CD4-positive, alpha-beta T cell treated with Interferon gamma for 1 hour (primary cell): Measurements from ENCODE around the gene GCC2.
"Not testable (repeated sequence)": the region's sequence is repeated elsewhere in the genome, so short reads cannot be mapped to it uniquely, and the experiment has no call there.

ENCODE experiments used
- DNase-seq: peaks from one replicate; pipeline ENCODE4 v3.0.0-alpha.2; 2020

The GCC2 gene, protein sequence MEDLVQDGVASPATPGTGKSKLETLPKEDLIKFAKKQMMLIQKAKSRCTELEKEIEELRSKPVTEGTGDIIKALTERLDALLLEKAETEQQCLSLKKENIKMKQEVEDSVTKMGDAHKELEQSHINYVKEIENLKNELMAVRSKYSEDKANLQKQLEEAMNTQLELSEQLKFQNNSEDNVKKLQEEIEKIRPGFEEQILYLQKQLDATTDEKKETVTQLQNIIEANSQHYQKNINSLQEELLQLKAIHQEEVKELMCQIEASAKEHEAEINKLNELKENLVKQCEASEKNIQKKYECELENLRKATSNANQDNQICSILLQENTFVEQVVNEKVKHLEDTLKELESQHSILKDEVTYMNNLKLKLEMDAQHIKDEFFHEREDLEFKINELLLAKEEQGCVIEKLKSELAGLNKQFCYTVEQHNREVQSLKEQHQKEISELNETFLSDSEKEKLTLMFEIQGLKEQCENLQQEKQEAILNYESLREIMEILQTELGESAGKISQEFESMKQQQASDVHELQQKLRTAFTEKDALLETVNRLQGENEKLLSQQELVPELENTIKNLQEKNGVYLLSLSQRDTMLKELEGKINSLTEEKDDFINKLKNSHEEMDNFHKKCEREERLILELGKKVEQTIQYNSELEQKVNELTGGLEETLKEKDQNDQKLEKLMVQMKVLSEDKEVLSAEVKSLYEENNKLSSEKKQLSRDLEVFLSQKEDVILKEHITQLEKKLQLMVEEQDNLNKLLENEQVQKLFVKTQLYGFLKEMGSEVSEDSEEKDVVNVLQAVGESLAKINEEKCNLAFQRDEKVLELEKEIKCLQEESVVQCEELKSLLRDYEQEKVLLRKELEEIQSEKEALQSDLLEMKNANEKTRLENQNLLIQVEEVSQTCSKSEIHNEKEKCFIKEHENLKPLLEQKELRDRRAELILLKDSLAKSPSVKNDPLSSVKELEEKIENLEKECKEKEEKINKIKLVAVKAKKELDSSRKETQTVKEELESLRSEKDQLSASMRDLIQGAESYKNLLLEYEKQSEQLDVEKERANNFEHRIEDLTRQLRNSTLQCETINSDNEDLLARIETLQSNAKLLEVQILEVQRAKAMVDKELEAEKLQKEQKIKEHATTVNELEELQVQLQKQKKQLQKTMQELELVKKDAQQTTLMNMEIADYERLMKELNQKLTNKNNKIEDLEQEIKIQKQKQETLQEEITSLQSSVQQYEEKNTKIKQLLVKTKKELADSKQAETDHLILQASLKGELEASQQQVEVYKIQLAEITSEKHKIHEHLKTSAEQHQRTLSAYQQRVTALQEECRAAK (N-terminal part only)

DNA sequence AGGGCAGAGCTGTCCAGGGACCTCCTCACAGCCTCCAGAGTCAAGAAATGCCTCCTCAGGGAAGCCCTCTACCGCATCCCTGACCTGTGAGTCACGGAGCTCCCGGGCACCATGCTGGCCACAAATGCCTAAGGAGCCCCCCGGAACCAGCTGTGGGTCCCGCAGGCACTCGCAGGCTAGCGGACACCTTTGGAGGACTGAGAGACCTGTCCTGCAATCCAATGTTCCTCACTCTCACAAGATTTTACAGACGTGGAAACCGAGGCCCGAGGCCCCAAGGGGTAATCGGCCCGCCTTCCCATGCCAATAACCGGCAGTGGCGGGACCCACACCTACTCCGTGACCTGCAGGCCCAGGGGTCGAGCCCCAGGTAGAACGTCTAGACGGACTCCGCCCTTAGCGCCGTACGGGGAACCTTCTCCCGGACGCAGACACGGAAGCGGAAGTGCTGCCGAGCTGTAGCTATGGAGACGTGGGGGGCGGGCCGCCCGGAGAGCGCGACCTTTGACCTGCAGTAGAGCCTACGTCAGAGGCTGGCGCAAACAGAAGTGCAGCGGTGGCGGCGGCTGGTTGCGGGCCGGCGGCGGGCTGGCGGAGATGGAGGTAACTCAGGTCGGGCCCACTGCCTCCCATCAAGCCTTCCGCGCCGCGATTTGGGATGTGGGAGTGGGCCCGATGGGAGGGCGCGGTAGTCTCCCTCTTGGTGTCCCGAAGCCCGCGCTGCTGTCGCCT lies at the start of gene GCC2:
GCC2 (plus strand) TSS at position 529 of the 732 bp plus-strand sequence; CDS start at position 598, 69 bp downstream.
- DNase-seq: peak; percentile 96

DNA sequence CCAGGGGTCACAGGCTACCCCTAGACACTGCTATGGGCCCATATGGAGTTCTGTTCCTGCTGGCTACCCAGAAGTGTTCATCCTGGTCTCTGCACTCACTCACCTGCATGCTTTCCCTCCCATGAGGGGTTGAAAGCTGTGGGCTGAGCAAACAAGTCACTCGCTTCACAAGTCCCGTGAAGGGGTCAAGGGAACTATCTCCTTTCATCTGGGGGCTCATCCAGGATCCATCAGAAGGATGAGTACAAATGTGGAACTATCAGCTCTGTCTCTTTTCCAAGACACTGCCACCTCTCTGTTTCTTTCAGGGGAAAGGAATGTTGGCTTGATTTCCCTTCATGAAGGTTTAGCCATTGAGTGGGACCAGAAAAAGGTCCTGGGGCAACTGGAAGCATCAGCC lies 49.5 kb upstream of the GCC2 start:
- no peak for DNase-seq

DNA sequence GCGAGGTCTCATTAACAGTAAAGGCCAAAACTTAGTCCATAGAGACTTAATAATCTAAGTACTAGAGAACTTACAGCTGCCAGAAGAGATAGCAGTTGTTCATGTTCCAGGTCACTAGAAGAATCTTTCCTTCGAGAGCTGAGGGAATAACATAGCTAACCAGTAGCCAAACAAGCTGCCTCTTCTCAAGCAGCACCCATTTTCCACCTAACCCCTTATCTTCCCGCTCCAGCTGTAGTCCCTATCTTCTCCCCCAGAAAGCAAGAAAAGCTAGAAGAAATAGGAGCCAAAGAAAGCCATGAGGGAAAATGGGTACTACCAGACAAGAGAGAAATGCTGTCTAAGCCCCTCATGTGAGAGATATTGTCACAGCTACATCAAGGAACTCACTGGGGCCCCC lies 47.2 kb upstream of the GCC2 start:
- DNase-seq: no peak

DNA sequence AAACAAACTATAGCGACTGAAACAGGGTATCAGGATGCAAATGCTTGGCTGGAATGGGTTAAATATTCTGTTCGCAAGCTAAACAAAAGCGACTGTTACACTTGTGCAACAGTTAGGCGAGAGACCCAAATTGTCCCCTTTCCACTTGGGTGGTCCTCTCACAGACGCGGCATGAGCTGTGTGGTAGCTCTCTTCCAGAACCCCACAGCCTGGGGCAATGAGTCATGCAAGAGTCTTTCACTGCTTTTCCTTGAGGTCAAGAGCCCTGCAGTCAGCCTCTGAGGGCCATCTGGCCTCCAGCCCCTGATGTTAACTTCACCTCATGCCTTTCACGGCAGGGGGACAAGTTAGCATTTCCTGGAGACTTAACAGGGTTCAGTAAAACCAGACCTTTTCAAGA lies 45.5 kb upstream of the GCC2 start:
- no peak for DNase-seq

DNA sequence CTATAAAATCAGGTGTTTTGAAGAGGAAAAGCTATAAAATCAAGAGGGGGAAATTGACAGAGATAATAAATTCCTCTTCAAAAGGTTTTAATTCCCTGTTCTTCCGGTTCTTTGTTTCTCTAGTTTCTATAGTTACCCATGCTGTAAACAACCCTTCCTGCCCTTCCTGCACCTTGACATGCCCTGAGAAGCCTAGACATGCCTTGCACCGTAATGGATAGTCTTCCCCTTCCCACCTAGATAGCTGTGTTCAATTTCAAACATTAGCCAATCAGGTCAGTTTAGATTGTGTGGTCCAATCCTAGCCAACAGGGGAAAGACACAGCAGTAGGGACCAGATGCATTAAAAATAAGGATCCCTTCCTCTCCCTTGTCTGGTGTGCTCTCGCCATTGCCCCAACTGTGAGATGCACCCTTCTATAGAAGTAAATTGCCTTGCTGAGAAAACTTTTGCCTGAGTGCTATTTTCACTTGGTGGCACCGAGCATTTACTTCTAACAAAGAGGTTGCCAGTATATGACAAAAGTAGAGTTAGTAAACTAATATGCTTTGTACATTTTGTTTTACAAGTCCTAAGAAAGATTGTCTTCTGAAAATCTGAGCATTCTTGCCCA lies 44.1 kb upstream of the GCC2 start:
- DNase-seq: no peak

DNA sequence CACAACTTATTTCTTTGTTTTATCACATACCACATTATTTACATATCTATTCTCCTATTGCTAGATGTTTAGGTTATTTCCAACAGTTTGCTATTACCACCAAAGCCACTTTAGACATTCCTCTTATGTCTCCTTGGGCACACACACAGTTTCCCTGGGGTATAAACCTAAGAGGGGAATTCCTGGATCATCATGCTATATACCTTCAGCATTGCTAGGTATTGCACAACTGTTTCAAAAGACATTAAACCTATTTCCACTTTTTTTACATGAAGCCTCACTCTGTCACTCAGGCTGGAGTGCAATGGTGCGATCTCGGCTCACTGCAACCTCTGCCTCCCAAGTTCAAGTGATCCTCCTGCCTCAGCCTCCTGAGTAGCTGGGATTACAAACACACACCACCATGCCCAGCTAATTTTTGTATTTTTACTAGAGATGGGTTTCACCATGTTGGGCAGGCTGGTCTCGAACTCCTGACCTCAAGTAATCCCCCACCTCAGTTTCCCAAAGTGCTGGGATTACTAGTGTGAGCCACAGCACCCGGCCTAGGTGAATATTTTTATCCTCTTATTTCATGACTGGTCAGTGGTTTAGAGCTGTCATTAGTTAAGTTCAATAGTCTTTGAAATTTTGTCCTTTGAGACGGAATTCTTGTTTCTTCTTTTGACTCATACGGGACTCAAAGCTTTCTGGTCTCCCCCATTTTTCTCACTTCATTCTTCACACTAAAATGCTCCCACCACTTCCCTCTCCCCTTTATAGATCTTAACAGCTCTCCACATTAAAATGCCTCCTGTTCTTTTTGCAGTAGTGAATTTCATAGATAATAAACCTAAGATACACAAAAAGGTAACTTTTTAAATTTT lies 40.9 kb upstream of the GCC2 start:
- no peak for DNase-seq

DNA sequence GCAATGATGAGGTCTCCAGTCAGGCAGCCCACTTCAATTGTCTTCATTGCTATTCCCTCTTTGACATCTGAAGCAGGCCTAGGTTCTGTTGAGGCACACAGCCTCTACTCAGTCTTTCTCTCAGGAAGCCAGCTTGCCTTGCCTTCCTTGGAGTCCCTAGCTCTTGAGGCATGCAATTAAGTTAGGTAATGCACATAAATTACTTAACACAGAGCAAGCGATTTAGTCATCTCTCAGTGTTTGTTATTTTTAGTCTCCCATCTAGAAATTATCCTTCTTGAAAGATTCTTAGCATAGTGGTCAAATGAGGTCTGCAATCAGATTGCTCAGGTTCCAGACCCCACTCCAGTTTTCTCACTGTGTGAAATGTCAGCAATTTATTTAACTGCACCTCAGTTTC lies 39.2 kb upstream of the GCC2 start:
- no peak for DNase-seq

DNA sequence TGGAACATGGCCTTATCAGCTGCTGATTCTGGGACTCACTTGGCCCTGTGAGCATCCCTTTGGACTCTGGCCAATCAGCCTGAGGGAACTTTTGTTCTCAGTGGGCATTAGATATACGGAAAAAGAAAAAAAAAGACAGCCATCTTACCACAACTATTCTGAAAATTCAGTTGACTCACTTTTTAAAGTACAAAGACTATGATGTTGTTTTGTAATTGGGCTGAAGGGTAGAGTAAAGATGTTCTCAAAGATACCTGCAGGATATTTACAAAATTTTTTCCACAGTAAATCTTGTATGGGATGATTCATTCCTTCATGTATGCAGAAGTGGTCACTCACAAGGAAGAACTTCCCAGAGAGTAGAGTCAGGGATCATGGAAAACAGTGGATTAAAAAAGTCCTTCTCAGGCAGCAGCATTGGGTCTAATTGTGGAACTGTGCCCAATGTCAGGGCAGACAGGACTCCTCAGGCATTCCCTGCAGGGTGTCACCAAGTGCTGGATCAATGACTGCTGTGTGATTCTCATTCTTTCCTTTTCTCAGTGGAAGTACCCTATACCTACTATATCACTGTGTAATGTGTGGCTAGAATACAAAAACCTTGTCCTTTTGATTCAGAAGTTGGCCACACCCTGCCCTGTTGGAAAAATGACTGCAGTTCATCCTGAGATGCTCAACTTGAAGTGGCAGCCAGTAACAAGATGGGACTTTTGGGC lies 35.9 kb upstream of the GCC2 start:
- DNase-seq: no peak

DNA sequence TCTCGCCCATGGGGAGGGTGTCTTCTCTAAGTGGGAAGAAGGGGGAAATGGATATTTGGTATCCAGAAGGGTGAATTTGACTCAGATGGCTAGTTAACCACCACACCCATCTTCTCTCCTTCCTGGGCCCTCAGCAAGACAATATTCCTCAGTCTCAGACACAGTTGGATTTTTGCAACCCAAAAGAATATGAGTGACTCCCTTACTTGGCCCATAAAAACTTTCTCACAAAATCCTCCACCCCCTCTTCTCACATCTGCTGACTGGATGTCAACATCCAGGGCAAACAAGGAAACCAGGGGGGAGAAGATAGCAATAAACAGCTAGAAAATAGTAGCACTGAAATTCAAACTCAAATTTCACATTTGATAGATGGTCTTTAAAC lies 35.3 kb upstream of the GCC2 start:
- no peak for DNase-seq

DNA sequence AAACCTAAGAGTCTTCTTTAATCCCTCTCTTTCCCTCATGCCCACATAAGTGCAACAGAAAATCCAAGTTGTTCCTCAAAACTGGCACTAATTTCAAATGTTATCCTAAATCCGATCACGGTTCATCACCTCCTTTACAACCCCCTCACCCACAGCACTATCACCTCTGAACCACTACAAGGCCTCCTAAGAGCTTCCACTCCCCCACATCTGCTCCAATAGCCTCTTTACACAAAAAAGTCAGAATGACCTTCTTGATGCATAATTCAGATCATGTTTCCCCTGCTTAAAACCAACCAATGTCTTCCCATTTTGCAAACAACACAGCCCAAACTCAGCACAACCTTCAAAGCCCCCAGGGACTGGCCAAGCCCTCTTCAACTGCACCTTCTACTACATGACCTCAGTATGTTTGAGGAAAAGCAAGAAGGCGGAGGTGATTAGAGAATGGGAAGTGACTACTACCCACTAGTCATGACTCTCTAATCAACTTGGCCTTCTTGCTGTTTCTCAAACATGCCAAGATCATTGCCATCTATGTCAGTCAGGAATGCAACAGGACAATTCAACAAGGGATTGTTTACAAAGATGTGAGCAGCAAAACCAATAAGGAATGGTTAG lies 34.6 kb upstream of the GCC2 start:
- no peak for DNase-seq

DNA sequence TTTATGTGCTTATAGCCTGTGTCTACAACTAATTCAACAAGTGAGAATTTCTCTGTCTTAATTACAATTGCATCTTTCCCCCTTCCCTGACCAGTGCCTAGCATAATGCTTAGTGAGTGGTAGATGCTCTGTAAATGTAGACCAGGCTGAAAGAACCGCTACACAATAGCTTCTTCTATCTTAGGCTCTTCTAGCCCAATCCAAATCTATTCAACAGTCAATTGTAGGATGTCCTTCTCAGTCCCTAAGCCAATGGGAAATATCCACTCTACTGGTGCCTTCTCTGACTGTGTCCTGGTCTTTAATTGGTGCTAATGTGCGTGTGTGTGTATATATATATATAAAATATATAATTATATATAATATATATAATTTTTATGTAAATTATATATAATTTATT lies 34.1 kb upstream of the GCC2 start:
- DNase-seq: no peak

DNA sequence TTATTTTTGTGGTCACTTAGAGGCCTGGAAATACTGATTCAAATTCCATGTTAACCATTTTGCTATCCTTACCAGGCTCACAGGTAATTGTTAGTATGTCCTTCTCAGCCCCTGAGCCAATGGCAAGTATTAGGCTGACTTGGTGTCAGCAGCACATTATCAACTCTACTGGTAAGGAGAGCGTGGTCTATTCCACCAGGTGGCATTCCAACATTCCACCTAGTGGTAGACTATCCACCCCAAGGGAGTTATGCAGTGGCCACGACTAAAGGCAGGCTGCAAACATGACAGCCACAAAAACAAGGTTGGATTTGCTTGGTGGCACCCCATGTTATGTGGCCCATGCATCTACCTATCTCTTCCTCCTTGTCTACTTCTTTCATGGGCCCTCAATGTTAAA lies 31.8 kb upstream of the GCC2 start:
- no peak for DNase-seq

DNA sequence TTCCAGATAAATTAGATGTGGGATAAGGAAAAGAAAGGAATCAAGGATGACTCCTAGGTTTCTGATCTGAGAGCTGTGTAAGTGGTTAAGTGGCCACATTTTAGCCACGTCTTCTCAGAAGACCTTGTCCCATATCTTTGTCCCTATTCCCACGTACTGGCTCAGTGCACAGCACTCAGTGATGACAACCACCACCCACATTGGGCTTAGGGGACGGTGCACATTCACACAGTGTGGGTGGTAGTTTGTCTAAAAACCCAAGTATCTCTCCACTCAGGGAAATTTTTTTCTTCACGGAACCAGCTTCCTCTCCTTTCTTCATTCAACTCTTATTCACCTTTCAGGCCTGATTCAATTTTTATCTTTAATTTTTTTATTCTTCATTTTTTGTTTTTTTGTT lies 30.6 kb upstream of the GCC2 start:
- DNase-seq: no peak

DNA sequence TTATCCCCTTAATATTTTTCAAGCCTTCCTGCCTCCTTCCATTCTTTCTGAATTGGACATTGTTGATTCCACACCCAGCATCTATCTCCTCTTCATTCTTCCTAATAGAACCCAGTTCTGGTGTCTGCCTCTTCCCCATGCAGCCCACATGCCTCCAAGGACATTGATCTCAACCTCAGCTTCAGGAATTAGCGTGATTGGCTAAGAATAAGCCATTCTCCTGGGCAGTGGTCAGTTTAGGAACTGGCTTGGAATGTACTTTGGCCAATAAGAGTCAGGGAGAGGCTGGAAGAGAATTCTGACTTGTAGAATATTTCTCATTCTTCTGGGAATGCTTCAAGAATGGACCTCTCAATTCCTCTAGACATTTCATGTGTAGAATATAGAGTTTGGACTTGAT lies 25.9 kb upstream of the GCC2 start:
- DNase-seq: no peak

DNA sequence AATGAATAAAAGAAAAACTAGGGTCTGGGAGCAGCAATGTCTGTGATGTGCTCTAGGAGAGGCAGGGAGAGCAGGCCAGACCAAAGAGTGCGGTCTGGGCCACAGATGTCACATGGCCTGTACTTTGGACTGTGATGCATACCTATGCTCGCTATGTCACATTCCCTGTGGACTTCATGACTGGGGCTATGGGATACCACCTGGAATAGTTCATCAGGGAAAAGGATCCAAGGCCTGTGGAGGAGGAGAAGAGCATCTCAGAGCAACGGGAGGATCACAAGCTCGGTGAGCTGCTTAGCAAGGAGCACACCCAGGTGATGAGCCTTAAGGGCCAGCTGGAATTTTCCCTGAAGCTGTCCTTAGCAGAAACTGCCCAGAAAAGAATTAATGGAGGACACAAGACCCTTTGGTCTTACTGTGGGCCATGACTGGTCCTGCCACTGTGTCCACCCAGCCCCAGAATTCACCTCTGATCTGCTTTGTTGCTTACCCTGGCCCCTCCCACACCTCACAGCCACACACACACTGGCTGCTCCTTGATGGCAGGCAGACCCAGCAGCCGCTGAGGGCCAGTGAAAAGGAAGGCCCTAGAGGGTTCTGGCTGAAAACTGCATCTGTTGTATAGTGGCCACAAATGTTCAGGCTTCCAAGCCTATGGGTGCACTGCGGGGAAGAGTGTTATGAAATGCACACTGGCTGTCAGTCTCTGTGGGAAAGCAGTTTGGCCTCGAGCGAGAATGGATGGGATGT lies 25.3 kb upstream of the GCC2 start:
- no peak for DNase-seq

DNA sequence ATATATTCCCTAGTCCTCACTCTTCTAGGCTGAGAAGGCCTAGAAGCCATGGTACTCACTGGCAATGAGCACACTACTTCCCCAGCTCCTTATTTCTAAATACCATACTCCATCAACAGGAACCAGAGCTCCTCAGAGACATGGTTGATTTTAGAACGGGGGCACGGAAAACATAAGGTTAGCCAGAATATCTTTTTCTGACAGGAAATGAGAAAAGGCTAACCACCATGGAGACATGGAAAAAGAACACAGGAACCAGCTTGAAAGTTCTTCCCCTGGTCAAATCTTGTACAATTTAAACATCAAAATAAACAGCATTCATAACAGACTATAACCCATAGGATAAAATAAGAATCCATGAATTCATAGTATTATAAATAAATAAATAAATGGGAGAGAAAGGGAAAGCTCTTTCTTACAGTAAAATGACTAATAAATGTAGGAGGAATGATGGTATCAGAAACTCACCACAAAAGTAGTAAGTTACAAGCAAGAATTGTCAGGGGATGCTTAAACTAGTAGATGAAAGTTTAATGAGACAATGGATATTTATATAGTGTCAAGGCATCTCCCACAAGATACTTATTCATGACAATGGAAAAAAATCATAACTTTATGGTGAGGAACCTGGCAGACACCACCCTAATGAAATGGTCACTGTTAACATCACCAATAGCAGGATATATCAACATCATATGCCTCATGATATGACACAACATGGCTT lies 20.6 kb upstream of the GCC2 start:
- DNase-seq: no peak

DNA sequence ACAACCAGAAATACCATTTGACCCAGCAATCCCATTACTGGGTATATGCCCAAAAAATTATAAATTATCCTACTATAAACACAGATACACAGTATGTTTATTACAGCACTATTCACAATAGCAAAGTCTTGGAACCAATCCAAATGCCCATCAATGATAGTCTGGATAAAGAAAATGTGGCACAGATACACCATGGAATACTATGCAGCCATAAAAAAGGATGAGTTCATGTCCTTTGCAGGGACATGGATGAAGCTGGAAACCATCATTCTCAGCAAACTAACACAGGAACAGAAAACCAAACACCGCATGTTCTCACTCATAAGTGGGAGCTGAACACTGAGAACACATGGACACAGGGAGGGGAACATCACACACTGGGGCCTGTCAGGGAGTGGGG lies 13.4 kb upstream of the GCC2 start:
- DNase-seq: not testable (repeated sequence)

DNA sequence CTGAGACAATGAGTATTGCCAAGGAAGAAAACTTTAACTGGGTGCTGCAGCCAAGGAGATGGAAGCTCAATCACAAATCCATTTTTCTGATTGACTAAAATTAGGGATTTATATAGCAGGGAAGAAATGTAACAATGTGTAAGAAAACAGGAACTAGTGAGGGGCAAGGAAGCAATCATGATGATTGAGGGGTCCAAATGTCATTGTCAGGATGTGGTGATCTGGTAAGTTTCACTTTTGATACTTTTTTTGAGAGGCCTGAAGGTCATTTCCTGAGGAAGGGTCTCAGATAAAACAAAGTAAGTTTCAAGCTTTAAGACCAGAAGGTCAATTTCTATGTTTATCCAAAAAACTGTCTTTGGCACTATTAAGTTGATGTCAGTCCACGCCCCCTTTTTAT lies 12.0 kb upstream of the GCC2 start:
- no peak for DNase-seq
